IgD-negative memory B cell (primary cell): Measurements from ENCODE around the gene SERTAD1. TPM values are rescaled to one million over a fixed set of nuclear protein-coding genes. Genes with fewer than 3 reads are reported as not detected.
A peak's percentile ranks its signal among the peaks of the same experiment; 100 is the strongest.
"Not testable (repeated sequence)": the region's sequence is repeated elsewhere in the genome, so short reads cannot be mapped to it uniquely, and the experiment has no call there.

Experiments
- H3K27ac Mint-ChIP-seq, 3 donors: one replicate each; pipeline ENCODE4 v1.8.0; 2020 to 2022; ENCODE audit warnings: mild to moderate bottlenecking in 3 of 3, mixed read lengths in 3 of 3, moderate library complexity in 1 of 3
- H3K27me3 Mint-ChIP-seq: one replicate; pipeline ENCODE4 v1.8.0; 2021; ENCODE audit warnings: mixed read lengths
- H3K36me3 Mint-ChIP-seq: one replicate; pipeline ENCODE4 v1.8.0; 2020; ENCODE audit warnings: mild to moderate bottlenecking, mixed read lengths
- H3K4me1 Mint-ChIP-seq, 3 donors: one replicate each; pipeline ENCODE4 v1.8.0; 2020 to 2022; ENCODE audit warnings: mixed read lengths in 3 of 3, mild to moderate bottlenecking in 1 of 3
- H3K4me3 Mint-ChIP-seq, 4 donors: one replicate each; pipeline ENCODE4 v1.8.0; 2020 to 2022; ENCODE audit warnings: mild to moderate bottlenecking in 4 of 4, mixed read lengths in 4 of 4, moderate library complexity in 3 of 4
- H3K9me3 Mint-ChIP-seq, 3 donors: one replicate each; pipeline ENCODE4 v1.8.0; 2020 to 2021; ENCODE audit warnings: mixed read lengths in 3 of 3, mild to moderate bottlenecking in 1 of 3
- polyA plus RNA-seq: library from polyadenylated mRNA; unstranded; fragments of 300-500 nt; fragmentation: Illumina TruSeq; gene quantifications from one replicate; pipeline ENCODE4 v1.2.3, GENCODE V29; 2021

SERTAD1 gene, protein sequence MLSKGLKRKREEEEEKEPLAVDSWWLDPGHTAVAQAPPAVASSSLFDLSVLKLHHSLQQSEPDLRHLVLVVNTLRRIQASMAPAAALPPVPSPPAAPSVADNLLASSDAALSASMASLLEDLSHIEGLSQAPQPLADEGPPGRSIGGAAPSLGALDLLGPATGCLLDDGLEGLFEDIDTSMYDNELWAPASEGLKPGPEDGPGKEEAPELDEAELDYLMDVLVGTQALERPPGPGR
- polyA plus RNA-seq, result 13.2 TPM

DNA sequence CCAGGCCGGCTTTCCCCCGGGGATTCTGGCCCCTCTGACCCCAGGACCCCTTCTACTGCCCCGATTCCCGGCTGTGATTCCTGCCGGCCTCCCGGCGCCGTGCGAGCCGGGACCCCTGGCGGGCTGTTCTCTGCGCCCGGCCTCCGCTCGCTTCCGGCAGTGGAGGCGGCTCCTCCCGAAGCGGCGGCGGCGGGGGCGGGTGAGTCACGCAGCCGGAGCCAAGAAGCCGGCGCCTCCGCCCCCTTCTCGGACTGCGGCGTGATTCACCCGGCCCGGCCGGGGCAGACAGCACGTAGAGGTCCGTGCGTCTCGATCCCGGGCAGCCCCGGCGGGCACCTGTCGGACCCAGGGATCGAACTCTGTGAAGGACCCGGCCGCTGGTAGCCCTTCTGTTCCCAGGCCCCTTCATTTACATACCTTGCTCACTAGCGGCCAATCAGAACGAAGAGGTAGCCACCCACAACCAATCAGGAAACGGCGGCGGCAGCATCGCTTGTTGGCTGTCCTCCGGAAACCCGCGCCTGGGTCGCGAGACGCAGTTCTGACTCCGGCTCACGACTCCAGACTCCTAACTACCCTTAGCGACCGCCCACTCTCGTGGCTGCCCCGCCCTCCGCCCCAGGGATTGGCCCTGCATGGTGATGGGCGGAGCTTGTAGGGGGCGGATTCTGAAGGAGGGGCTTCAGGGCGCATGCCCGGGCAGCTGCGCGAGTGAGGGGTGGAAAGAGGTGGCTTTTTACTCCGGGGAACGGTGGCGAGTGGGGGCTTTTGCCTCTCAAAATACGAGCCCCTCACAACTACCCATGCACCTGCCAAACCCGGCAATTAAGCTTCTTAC is at the start of gene SERTAD1:
Gene SERTAD1 (minus strand): TSS at position 543 of the 838 bp plus-strand sequence. CDS start 2,446 bp downstream, outside the sequence.
- H3K27ac Mint-ChIP-seq, result peak within 1 kb of the TSS; percentile 95 to 98 (median 97)
- no peaks in the 10 kb centered on the region for H3K27me3 Mint-ChIP-seq
- no peaks in the 10 kb centered on the region for H3K9me3 Mint-ChIP-seq
- peak within 1 kb of the TSS; percentile 93 to 97 (median 95) for H3K4me3 Mint-ChIP-seq
- H3K4me1 Mint-ChIP-seq, result peaks cover 20 to 24% (median 22%) of the 10 kb centered on the region in 3 donors
- H3K36me3 Mint-ChIP-seq, result no peaks in the 10 kb centered on the region

DNA sequence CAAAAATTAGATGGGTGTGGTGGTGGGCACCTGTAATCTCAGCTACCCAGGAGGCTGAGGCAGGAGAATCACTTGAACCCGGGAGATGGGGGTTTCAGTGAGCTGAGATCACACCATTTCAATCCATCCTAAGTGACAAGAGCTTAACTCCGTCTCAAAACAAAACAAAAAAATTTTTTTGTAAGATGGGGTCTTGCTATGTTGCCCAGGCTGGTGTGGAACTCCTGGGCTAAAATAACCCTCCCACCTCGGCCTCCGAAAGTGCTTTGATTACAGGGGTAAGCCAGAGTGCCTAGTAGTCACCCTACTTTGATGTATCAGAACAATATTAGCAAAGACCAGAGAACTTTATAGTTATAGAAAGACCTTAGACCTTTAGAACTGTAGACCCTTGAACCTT is 48.9 kb upstream of the SERTAD1 start:
- Mint-ChIP-seq H3K27ac (no peak overlapping the region), H3K36me3 (no peaks in the 10 kb centered on the region), H3K4me3 (no peak overlapping the region), H3K4me1 (no peaks in the 10 kb centered on the region), H3K9me3 (no peaks in the 10 kb centered on the region), H3K27me3 (peaks cover 4% of the 10 kb centered on the region)

DNA sequence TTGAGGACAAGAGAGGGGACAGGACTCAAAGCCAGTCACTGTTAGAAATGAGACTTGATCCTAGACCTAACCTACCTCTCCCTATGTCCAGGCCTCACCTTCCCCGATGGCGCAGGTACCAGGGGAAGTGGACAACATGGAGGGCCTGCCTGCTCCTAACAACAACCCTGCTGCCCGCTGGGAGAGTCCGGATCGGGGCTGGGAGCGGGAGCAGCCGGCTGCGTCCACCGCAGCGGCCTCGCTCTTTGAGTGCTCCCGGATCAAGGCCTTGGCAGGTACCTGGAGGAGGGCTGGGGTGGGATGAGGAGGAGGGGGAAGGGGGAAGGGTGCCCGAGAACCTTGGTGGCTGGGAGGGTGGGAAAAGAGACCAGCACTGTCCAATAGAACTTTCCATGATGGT is 46.7 kb upstream of the SERTAD1 start:
- Mint-ChIP-seq H3K27ac (no peak overlapping the region), H3K9me3 (no peaks in the 10 kb centered on the region), H3K27me3 (peaks cover 6% of the 10 kb centered on the region), H3K4me1 (peaks cover 0 to 3% (median 0%) of the 10 kb centered on the region in 3 donors), H3K36me3 (no peaks in the 10 kb centered on the region), H3K4me3 (no peak overlapping the region)

DNA sequence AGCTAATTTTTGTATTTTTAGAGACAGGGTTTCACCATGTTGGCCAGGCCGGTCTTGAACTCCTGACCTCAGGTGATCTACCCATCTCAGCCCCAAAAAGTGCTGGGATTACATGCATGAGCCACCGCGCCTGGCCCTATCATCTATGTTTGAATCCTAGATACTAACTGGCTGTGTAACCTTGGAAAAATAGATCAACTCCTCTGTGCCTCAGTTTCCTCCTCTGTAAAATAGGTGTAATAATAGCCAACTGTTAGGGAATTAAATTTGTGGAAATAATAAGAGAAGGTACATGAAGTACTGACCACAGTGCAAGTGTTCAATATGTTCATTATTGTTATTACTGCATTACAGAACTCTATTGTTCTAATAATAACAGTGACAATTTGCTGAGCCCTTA is 45.3 kb upstream of the SERTAD1 start:
- Mint-ChIP-seq H3K4me3 (peak overlapping the region in 1 of 4 donors; percentile 22), H3K36me3 (no peaks in the 10 kb centered on the region), H3K27me3 (peaks cover 10% of the 10 kb centered on the region), H3K4me1 (peaks cover 6 to 10% (median 6%) of the 10 kb centered on the region in 3 donors), H3K27ac (peak overlapping the region in 1 of 3 donors; percentile 44), H3K9me3 (no peaks in the 10 kb centered on the region)

DNA sequence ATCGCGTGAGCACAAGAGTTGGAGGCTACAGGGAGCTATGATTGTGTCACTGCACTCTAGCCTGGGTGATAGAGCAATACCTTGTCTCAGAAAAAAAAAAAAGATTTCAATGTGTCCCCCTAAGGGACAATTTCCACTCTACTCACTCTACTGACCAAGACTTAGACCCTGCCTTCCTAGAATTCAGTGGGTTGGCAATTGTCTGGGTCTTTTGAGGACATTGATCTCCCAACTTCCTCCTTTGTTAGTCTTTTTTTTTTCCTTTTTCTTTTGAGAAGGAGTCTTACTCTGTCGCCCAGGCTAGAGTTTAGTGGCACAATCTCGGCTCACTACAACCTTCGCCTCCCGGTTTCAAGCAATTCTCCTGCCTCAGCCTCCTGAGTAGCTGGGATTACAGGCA is 43.2 kb upstream of the SERTAD1 start:
- no peak overlapping the region for H3K27ac Mint-ChIP-seq
- peak overlapping the region in 1 of 4 donors; percentile 64 for H3K4me3 Mint-ChIP-seq
- H3K4me1 Mint-ChIP-seq, result peaks cover 6 to 18% (median 15%) of the 10 kb centered on the region in 3 donors
- H3K36me3 Mint-ChIP-seq, result no peaks in the 10 kb centered on the region
- peaks cover 7% of the 10 kb centered on the region for H3K27me3 Mint-ChIP-seq
- no peaks in the 10 kb centered on the region for H3K9me3 Mint-ChIP-seq

DNA sequence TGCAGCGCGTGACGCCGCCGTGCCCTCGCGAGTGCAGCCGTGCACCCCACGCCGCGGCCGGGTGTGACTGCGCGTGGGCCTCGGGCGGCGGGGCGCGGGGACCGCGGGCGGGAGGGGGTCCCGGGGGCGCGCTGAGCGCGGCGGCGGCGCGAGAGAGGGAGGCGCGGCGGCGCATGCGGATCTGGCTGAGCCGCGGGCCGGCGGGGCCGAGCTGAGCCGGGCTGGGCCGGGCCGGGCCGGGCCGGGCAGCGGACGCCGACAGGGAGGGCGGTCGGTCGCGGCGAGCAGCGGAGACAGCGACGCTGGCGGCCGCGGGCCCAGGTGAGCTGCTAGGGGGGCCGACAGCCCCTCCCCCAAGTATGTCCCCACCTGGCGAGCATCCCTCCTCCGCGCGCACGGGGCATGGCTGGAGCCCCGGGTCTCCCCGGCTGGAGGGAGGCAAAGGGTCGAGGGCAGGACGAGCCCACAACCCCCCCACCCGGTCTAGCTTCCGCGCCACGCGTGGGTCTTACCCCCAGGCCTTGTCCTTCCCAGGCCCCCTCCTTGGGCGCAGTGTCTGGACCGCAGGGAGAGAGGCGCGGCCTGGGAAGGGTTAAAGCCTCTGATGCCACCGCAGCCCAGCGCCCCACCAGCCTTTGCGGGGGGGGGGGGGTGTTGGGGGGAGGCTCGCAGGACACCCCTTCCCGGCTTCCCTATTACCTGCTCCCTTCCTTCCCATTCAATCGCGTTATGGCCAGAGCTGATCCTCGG is 41.4 kb upstream of the SERTAD1 start, which contains the start of gene SPTBN4:
Gene SPTBN4 (plus strand): TSS at position 17 of the 750 bp plus-strand sequence. CDS start 5,621 bp downstream, outside the sequence.
- Mint-ChIP-seq H3K27ac (peak within 1 kb of the TSS; percentile 53 to 88 (median 73)), H3K27me3 (peaks cover 5% of the 10 kb centered on the region), H3K4me1 (peaks cover 10 to 21% (median 17%) of the 10 kb centered on the region in 3 donors), H3K9me3 (no peaks in the 10 kb centered on the region), H3K36me3 (no peaks in the 10 kb centered on the region), H3K4me3 (peak within 1 kb of the TSS; percentile 64 to 91 (median 84))

DNA sequence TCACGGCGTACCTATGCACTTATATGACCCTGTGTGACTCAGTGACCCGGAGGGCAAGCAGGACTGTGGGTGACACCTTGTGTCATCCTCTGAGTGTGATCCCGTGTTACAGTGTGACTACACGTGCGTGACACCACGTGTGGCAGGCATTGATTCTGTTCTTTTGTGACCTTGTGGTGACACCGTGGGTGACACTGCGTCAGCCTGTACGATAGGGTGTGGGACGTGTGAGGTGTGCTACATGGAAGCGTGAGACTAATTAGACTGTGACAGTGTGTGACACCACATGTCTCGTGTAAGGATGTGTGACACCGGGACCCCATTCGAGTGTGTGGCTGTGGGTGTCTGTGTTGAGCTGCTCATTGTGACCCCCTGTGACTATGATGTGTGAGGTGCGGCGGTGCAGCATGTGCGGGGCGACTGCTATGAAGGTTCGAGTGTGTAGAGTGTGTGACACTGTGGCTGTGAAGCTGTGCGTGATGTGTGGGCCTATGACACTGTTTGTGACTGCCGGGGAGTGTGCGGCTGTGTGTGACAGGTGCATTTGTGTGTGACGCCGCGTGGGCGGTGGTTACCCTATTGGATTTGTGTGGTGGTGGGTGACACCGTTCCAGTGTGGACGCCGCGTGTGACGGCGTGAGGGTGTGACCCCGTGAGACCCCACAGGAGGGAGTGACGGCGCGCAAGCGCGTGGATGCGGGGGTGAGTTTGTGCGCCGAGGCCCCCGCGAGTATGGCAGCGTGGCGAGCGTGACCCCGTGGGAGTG is 40.6 kb upstream of the SERTAD1 start:
- no peaks in the 10 kb centered on the region for H3K9me3 Mint-ChIP-seq
- peak overlapping the region; percentile 53 to 88 (median 73) for H3K27ac Mint-ChIP-seq
- H3K36me3 Mint-ChIP-seq, result no peaks in the 10 kb centered on the region
- peak overlapping the region; percentile 54 to 91 (median 84) for H3K4me3 Mint-ChIP-seq
- H3K4me1 Mint-ChIP-seq, result peaks cover 14 to 26% (median 24%) of the 10 kb centered on the region in 3 donors
- H3K27me3 Mint-ChIP-seq, result peaks cover 5% of the 10 kb centered on the region

DNA sequence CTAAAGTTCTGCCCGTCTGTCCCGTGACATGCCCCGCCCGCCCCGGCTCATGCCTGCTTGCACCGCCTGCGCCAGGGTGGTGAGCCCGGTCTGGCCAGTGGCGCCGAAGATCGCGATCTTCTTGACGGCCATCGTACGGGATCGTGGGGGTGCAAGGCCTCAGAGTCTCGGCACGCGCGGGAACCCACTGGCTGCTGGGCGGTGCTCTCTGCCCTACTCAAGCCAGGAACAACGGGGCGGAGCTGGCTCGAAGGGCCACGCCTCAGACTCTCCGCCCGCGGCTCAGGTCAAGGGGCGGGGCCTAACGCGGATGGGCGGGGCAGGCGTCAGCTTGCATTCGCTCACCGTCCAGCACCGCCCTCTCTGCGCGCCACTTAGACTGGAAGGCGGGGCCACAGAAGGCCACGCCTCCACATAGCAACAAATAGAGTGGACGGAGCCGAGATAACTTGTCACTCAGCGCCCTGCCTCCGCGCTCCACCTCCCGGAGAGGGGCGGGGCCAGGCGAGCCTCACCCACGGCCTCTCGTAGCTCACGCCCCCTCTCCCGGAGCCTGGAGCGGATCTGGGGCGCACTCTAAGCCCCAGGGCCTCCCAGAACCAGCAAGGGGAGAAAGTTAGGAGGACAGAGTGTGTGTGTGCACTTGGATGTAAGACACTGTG is 39.9 kb upstream of the SERTAD1 start, which contains the start of gene BLVRB:
Gene BLVRB (minus strand): TSS at position 189 of the 662 bp plus-strand sequence. CDS start 57 bp downstream, at position 132.
- Mint-ChIP-seq H3K4me3 (peak within 1 kb of the TSS; percentile 54 to 91 (median 84)), H3K9me3 (no peaks in the 10 kb centered on the region), H3K36me3 (no peaks in the 10 kb centered on the region), H3K4me1 (peaks cover 14 to 28% (median 24%) of the 10 kb centered on the region in 3 donors), H3K27ac (peak within 1 kb of the TSS; percentile 53 to 88 (median 73)), H3K27me3 (peaks cover 5% of the 10 kb centered on the region)

DNA sequence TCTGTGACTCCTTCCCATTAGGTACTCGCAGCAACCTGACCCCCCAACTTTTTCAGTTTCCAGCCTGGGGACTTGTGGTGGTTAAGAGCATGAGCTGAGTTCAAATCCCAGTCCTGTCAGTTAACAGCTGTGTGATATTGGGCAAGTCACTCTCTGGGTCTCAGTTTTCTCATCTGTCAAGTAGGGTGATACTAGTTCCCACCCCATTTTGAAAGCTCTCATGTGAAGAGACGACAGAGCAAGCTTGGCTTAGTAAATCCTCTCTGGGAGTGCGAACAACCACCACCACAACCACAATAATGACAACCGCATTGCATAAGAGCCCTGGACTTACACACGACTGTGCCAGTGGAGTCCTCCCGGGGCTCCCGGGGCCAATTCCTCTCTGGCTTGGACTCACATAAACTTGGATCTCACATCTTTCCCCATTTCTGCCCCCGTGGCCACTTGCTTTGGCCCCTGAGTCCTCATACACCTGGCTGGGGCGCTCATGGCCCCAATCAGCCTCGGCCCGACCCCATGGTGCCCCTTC is 39.3 kb upstream of the SERTAD1 start:
- Mint-ChIP-seq H3K4me3 (peak overlapping the region; percentile 54 to 91 (median 84)), H3K9me3 (no peaks in the 10 kb centered on the region), H3K27ac (peak overlapping the region; percentile 53 to 87 (median 73)), H3K27me3 (peaks cover 5% of the 10 kb centered on the region), H3K4me1 (peaks cover 14 to 28% (median 24%) of the 10 kb centered on the region in 3 donors), H3K36me3 (no peaks in the 10 kb centered on the region)

DNA sequence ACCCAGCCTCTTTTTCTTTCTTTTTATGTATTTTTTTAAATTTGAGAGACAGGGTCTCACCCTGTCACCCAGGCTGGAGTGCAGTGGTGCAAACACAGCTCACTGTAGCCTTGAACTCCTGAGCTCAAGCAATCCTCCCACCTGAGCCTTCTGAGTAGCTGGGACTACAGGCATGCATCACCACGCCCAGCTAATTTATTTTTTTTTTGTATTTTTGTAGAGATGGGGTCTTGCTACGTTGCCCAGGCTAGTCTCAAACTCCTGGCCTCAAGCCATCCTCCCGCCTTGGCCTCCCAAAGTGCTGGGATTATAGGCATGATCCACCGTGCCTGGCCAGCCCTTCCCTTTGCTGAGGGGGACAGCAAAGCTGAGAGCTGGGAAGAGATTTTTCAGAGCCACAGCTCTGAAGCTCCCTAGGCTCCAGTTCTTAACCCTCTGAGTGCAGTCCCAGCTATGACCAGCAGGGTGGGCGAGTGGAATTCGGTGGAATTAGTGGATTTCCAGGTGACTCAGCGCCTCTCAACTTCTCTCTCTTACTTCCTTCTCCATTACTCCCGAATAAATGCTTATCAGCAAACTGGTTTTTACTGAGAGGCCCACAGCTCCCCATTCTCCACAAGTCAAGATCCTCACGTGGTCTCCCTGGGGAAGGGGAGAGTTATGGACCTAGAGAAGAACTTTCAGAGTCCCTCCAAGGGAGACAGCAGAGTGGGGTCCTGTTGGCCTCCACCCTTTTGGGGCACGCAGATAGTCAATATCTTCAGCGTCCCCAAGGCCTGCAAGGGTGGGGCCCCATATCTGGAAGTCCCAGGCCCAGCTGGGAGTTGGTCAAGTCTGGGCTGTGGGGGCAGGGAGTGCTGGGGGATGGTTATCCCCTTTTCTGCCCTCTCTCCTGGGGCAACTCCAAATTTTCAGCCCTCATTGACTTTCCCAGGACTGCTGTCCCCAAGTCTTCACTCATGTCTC is 38.5 kb upstream of the SERTAD1 start:
- Mint-ChIP-seq H3K9me3 (no peaks in the 10 kb centered on the region), H3K4me3 (peak overlapping the region; percentile 54 to 91 (median 84)), H3K36me3 (no peaks in the 10 kb centered on the region), H3K27me3 (peaks cover 5% of the 10 kb centered on the region), H3K27ac (peak overlapping the region in 2 of 3 donors; percentile 53 to 73), H3K4me1 (peaks cover 14 to 28% (median 24%) of the 10 kb centered on the region in 3 donors)

DNA sequence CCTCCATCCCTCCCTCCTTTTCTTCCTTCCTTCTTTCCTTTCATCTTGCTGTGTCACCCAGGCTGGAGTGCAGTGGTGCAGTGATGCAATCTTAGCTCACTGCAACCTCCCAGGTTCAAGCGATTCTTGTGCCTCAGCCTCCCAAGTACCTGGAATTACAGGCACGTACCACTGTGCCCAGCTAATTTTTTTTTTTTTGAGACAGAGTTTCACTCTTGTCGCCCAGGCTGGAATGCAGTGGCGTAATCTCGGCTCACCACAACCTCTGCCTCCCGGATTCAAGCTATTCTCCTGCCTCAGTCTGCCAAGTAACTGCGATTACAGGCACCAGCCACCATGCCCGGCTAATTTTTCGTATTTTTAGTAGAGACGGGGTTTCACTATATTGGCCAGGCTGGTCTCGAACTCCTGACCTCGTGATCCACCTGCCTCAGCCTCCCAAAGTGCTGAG is 37.8 kb upstream of the SERTAD1 start:
- H3K9me3 Mint-ChIP-seq, result not testable (repeated sequence)

DNA sequence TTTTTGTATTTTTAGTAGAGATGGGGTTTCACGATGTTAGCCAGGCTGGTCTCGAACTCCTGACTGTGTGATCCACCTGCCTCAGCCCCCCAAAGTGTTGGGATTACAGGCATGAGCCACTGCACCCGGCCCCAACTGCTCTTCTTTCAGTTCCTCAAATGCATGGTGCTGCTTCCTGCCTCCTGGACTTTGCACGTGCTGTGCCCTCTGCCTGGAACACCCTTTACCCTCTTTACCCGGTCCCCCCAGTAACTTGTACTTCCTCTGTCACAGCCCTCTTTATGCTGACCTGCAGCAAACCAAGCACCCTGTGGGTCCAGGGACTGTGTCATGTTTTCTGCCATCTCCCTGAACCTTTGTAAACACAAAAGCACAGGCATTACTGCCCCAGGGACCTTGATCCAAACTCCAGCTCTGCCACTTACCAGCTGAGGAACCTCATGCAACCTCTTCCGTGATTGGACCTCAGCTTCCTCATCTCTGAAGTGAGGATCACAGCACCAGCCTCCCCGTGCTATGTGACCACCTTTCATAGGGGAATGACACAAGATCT is 36.0 kb upstream of the SERTAD1 start:
- no peaks in the 10 kb centered on the region for H3K36me3 Mint-ChIP-seq
- H3K4me3 Mint-ChIP-seq, result peak overlapping the region in 3 of 4 donors; percentile 24 to 50 (median 47)
- H3K27ac Mint-ChIP-seq, result peak overlapping the region in 1 of 3 donors; percentile 63
- peaks cover 14 to 24% (median 24%) of the 10 kb centered on the region in 3 donors for H3K4me1 Mint-ChIP-seq
- peaks cover 4% of the 10 kb centered on the region for H3K27me3 Mint-ChIP-seq
- H3K9me3 Mint-ChIP-seq, result no peaks in the 10 kb centered on the region

More for the DNA sequence above, 37.8 kb upstream of the SERTAD1 start:
- Mint-ChIP-seq H3K4me1 (peaks cover 14 to 28% (median 24%) of the 10 kb centered on the region in 3 donors), H3K4me3 (peak overlapping the region in 1 of 4 donors; percentile 49)
- not testable (repeated sequence) for H3K27me3 Mint-ChIP-seq, H3K27ac Mint-ChIP-seq, H3K36me3 Mint-ChIP-seq
